VCaP (cell line): ENCODE results near the gene TRPM3.

Experiments used
- H3K27ac ChIP-seq: fragments of 450-650 bp; 2 replicates; pipeline ENCODE4 v1.5.1; 2017
- CTCF ChIP-seq: fragments of 450-650 bp; conservative IDR thresholded peaks from 2 replicates; pipeline ENCODE4 v1.5.1; 2017; ENCODE audit warnings: mild to moderate bottlenecking, moderate library complexity

Gene TRPM3

DNA sequence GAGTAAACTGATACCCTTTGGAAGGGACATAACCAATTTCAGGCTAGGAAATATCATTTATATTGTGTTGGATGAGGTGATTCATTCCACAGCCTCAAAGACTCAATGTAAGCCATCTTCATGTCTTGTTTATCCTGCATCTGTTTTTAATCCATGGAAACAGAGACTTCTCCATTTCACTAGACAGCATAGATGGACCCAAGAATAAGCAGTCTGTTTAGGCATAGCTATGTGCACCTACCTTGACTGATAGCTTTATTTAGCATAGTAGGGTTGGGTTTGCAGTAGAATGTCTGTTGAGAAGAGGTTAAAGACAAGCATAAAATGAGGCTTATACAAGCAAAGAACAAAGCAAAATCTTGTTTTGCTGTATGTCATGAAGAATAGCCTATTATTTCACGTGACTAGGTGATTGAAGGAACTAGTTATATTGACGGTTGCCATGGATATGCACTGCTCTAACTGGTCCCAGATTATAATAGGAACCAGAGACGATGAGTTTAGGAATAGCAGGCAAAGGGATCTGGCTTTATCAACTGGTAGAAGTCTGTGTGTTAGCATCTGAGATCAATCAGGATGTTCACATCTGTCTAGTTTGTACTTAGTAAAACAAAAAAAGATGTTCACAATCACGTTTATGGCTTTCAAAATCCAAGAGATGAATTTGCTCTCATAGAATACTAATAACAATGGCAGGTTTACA, 552.2 kb downstream of the TRPM3 start:
- no peak for TF ChIP-seq CTCF
- no peak overlapping the region for H3K27ac ChIP-seq

GRCh38 chr9:70567511-70567910, 553.9 kb downstream of the TRPM3 start:
- no peak for TF ChIP-seq CTCF
- H3K27ac ChIP-seq = no peak overlapping the region

DNA sequence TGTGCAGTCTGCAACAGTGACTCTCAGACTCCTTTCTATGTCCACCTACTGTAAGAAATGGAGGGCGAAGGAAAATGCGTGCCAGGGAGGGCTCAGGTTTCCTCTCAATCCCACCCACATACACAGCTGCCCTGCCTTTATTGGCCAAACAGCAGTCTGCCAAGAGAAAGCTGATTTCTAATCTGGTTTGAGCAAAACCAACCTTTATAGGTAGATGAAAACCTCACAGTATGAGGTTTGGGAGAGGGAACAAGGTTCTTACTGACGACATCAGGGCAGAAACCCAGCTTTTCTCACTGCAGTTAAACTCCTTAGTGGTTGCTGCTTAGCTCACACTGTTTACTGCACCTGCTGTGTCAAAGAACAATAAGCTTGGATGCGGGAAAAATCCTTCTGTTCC, 554.7 kb downstream of the TRPM3 start:
- H3K27ac ChIP-seq = no peak overlapping the region
- TF ChIP-seq CTCF = no peak

- TF ChIP-seq CTCF = no peak
- H3K27ac ChIP-seq = no peak overlapping the region
Observed at GRCh38 chr9:70566066-70566465, 555.4 kb downstream of the TRPM3 start.

- no peak overlapping the region for H3K27ac ChIP-seq
- TF ChIP-seq CTCF = no peak
Observed at GRCh38 chr9:70564468-70565335, 556.7 kb downstream of the TRPM3 start.

GRCh38 chr9:70563431-70564204, 557.8 kb downstream of the TRPM3 start:
- TF ChIP-seq CTCF = no peak
- H3K27ac ChIP-seq = no peak overlapping the region

GRCh38 chr9:70563010-70563409, 558.4 kb downstream of the TRPM3 start:
- no peak overlapping the region for H3K27ac ChIP-seq
- no peak for TF ChIP-seq CTCF
